HG03520 (cell line): ENCODE data around the gene ACAA2.

Source experiments
- ATAC-seq: cut with Tn5 transposase; IDR thresholded peaks from one replicate; pipeline ENCODE4 v1.9.1; 2021; ENCODE audit warnings: mild to moderate bottlenecking, moderate library complexity; ENCODE audit not compliant: unreplicated experiment

ACAA2 gene

DNA sequence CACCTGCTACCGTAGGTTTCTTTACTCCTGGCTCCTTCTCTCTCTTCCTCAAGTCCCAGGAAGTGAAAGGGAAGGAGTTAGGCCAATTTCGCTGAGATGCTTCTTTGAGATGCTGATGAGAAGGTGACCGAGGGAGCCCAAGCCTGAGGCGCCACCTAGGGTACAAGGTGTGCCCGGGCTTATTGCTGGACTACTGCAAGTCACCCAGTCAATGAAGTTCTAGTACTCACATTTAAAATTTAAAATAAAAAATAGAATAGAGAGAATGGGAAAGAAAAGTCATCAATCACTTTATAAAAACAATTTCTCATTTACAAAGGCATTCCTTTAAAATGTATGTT lies 45.3 kb downstream of the ACAA2 start:
- ATAC-seq, result no peak

DNA sequence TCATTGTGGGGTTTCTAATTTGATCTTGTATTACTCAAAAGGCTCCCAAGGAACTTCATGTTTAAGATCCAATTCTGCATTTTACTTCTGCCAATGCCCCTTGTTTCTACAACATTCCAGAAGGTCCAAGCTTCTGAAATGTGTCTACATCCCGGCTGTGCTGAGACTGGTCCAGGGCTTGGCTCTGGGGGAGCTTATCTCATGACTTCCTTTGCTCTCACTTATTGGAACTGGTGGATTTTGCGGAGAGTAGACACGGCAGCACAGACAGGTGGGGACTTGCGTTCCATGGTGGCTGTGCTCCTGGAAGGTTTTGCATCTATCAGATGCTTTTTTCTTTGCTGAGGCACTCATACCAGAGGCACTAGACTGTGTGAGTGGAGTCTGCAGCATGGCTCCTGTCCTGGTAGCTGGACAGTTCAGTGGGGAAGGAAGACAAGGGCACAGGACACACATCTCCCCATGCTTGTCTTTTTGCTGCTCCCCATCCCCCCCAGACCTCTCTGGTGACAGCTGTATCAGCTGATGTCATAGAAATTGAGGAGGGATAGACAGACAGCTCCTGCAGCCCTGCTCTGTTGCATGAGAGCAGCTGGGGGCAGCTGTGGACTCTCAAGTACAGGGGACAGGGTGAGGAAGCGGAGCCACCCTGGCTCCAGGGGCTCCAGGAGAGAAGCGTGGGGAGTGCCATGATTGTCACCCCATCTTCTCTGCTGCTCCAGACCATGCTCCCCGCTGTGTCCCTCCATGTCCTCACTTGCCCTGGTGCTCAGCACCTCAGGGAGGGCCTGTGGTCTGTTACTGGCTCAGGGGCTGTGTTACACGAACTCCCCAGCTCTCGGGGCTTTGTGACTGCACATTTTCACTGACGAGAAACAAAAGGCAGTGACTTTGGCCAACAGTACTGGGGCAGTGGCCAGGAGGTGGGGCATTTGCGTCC lies 46.0 kb downstream of the ACAA2 start:
- no peak for ATAC-seq

DNA sequence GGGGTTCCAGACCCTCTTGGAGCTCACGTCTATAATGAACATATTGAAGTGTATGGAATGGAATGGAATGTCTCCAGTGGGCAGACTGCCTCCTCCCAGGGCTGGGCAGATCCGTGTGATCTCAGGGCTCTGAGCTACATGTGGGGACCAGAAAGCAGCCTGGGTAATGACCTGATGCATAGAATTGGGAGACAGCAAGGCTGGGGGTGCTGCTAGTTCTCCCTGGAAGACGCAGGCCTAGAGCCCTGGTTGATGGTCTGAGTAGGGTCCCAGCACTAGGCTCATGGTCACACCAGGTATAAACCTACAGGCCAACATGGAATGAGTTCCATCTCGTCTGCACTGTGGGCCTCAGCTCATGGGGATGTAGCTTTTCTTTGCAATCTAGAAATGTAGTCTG lies 46.7 kb downstream of the ACAA2 start:
- ATAC-seq, result no peak

DNA sequence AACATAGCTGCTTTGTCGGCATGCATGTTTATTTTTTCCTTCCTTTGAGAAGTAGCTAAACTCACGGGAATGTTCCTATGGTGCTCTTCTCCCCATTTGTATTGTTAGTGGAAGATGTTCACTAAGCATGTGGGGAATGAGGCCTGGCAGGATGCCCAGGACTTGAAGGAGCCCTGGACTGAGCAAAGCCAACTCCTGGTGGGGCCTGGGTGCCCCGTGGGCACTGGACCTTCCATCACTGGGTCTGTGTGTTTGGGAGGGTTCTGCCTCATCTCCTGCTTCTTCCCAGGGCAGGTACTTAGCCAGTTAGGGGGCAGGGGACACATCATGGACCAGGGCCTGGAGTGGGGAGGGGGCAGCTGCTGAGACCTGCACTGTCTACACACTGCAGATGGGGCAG lies 49.3 kb downstream of the ACAA2 start:
- ATAC-seq, result no peak

DNA sequence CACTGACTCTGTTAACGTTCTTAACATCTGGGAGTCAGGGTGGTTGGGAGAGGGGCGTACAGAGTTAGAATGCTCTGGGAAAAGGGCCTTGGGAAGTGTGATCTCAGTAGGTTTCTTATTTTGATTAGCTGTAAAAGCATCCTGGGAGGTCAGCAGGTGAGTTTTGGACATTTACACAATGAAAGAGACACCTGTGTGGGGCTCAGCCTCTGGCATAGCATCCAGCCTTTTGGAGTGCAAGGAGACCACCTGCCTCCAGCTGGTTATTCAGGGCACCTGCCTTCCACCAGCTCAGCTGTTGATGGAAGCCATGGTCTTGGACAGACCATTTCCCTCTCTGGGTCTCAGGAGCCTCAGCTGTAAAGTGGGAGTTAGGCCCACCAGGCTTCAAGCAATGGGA lies 49.7 kb downstream of the ACAA2 start:
- no peak for ATAC-seq

DNA sequence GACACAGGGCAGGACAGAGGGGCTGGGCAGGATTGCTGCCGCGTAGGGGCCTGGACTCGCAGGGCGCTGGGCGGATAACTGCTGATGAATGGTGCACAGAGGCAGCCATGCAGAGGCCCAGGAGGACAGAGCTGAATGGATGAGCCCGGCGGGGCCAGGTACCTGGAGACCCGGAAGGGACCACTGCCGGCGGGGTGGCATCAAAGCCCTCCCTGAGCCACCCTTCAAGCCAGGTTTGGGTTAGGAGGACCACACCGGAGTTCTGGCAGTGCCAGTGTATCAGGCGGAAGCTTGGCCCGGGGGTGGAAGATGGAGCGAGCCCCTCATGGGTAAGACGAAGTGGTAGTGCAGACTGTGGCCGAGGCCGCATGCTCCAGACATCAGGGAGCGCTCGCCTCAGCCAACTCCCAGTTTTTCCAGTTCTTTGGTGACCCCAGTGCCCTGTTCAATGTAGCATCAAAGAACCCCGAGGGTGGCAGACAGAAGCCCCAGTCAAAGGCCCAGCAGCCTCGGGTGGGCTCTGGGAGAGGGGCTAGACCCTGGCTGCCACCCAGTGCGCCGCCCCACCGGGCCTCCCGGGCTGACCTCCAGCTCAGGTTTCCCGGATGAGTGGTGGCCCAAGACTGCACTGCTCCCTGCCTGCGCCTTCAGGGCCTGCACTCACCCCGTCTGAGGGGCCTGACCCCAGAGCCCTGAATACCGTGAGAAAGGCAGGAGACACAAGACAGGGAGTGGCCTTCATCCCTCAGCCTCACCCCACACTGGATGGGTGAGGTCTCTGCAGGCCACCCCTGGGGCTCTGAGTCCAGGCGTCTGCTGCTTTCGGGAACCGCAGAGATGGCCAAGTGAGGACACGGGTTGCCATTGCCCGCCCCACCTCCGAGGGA lies 50.9 kb downstream of the ACAA2 start:
- no peak for ATAC-seq

DNA sequence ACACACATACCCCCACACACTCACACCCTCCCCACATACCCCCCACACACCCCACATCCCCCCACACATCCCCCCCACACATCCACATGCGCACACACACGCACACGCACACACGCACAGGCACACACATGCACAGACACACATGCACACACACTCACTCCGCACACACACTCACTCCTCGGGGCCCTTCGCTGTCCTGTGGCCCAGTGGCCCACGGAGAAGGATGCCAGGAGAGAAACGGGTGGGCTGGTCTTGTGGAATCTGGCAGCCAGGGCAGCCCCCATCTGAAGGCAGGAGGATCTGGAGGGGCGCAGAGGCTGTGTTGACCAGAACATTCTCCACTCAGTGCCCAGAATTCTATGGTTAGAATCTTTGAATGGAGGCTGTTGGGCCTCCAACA lies 51.6 kb downstream of the ACAA2 start:
- no peak for ATAC-seq

DNA sequence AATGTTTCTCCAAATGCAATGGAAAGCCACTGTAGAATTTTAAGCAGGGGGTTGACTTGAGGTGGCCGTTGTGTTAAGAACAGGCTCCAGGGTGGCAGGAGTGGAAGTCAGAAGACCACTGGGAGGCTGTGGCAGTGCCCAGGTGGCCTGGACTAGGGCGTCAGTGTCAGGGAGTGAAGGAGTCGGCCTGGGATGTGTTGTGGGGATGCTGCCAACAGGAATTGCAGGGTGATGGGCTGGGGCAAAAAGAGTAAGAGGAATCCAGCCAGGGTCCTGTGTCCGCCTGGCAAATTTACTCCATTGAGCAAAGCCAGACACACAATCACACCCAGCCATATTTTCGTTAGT lies 55.1 kb downstream of the ACAA2 start:
- no peak for ATAC-seq

DNA sequence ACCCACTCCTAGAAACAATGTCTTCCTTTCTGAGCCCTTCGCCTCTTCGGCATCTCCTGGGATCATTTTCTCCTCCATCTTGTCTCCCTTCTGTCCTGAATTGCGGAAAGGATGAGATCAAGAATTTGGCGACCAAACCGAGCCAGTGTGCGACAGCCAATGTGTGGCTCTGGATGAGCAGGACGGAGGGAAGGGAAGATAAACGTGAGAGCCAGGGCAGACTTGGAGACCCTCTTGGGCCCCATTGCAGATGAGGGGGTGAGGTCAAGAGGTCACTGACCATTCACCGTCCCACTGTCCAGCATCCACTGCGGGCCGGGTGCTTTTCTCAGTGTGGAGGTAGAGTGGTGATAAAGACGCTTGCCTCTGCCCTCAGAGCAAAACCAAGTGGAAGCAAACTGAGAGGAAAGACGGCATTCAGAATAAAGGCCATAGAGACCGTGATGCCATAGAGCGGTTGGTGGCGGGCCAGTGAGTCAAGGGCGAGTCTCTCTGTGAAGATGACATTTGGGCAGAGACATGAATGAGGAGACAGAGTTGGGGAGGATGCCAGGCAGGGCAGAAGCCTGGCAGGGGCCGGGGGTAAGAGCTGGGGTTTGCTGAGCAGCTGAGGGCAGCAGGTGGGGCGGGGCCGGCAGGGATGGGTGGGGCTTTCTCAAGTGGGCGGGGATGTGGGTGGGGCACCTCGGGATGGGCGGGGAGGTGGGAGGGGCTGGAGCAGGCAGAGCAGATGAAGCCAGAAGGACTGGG lies 55.6 kb downstream of the ACAA2 start:
- no peak for ATAC-seq

DNA sequence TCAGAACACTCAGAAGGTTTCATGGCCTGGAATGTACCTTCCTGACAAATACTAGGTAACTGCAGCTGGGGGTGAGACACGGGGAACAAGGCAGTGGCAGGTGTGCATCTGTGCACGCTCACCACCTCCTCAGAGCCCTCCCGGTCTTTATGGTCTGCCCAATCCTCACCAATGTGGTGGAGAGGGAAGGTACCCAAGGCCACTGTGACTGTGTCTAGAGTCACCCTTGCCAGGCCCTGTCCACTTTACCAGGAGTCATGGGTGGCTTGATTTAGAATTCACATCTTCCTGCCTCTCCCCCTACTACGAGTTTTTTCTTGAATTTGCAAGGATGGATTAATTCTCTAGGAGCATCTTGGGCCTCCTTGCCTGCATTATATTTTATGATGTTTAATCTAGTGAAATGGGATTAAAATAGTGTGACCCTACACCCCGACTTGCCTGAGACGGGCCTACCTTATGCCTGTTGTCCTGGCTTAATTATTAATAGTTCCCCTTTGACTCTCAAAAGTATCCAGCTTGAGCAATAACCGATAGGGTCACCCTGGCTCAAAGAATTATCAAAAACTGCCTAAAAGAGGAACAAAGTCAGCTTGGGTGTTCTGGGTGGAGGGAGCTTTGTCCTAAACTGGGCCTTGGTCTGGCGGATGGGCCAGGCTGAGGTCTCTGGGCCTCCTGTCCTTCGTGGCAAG lies 56.5 kb downstream of the ACAA2 start:
- no peak for ATAC-seq

DNA sequence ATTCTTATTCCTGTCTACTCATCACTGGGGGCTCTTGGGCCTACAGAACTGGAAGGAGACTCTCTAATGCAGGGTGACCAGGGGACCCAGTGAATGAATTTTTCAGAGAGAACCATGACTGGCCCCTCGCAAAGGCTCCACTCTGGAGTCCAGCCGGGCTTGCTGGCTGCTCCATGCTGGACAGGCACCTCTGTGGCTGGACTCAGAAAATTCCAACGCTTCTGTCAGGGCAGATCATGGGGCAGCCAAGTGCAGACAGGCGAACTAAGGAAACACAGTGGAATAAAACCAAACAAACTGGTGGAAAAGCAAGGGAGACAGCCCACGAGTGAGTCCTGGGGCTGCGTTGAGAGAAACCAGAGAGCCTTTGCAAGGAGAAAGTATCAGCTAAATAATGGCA lies 57.2 kb downstream of the ACAA2 start:
- ATAC-seq, result no peak

DNA sequence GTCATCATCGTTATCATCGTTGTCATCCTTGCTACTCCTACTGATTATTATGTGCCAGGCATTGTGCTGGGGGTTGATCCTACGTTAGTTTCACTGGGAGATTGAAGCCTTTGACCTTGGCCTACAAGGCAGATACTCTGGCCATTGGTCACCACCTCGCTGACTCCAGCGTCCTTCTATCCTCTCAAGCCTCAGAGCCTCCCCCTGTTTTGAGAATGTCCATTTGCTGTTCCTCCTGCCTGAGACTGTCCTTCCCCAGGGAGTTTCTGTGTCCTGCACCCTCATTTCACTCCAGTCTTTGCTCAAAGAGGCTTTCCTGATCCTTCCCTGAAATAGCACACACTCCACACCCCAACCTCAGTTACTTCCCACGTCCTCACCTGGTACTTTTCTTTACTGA lies 57.8 kb downstream of the ACAA2 start:
- no peak for ATAC-seq

DNA sequence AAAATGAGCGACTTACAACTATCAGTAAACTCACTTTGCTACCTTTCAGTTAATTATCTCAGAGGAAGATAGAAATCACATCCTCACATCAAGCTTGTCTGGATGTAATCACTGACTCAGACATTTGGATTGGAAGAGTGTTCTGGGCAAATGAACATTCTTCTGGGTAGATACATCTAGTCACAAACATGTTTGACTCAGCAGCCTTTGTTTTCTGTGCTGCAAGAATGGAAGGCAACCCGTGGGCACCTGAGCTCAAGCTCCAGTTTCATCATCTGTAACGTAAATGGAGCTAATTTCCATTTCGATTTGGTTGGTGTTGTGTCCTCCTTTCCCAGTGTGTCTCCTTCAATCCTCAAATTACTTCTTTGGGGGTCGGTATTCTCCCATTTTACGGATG lies 58.5 kb downstream of the ACAA2 start:
- ATAC-seq, result no peak

DNA sequence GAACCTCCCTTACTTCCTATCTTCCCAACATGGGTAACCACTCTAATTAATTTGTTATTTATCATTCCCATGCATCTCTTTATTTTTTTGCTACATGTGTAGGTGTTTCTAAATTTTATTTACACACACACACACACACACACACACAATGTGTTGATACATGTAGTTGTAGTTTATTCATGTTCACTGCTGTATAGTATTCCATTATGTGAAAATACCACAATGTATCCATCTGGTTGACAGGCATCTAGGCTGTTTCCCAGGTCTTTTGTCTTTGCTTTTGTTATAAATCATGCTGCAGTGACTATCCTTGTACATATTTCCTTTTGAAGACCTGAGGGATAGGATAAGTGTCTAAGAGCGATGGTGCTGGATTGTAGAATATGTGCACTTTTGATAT lies 59.7 kb downstream of the ACAA2 start:
- no peak for ATAC-seq

DNA sequence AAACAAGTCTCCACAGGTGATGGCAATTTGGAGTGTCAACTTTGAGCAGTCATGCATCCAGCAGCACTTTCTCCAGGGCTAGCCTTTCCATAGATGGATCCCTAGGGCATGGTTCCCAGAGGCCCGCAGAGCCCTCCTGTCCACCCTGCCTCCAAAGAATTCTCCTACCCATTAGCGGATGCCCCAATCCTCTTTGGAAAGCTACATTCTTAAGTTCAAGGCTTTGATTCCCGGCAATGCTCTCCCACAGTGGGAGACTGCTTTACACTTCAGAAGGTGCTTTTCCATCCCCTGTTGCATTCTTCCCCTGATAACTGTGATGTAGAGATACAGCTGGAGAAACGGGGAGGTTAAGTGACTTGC lies 61.3 kb downstream of the ACAA2 start:
- ATAC-seq, result no peak

DNA sequence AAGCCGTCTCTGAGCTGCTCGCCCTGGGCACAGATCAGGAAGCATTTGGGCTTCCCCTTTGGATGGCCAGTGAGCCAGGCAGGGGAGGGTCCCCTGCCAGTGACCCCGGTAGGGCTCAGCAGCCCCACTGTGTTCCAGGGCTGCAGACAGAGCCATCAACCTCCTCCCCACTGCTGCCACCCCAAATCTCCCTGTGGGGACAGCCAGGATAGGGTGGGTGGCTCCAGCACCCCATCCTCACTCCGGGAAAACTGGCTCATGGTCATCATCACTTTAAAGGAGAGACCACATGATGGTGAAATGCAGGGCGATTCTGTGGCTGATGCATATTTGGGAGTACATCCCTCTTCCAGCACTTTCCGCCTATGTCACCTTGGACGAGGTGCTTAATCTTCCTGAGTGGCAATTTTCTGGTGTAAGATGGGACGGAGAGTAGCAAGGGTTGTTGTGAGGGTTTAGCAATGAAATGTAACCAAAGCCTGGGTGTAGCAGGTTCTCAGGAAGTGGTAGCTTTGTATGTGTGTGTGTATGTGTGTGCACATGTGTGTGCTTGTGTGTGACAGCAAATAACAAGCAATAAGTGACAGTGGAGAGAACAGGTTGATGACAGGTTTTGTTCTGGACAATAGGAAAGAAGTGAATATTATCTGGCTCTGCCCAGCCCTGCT lies 61.8 kb downstream of the ACAA2 start:
- no peak for ATAC-seq

DNA sequence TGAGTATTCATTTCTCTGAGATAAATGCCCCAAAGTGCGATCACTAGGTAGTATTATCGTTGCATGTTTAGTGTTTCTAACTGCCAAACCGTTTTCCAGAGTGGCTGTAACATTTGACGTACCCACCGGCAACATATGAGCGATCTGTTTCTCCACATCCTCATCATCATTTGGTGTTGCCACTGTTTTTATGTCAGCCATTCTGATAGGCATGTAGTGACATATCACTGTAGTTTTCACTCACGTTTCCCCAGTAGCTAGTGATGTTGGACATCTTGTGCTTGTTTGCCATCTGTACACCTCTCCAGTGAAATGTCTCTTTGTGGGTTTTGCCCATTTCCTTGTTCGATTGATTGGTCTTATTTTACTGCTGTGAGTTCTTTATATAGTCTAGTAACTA lies 63.8 kb downstream of the ACAA2 start:
- no peak for ATAC-seq

DNA sequence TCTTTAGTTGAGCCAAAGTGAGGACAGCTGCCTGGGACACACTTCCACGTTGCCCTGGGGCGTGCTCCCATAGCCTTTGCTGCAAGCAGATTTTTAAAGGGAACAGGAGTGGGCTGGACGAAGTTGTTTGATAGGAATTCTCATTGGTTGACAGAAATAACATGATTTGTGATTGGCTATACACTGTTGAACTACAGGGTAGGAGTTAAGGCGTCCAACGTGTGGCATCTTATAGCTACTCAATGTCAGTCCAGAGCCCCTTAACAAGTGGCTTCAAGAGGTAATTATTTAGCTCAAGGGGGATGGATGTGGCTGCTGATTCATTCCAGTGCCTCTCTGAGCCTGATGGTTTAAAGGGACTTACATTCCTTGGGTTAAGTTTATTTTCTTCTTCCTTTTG lies 65.5 kb downstream of the ACAA2 start:
- ATAC-seq, result no peak

DNA sequence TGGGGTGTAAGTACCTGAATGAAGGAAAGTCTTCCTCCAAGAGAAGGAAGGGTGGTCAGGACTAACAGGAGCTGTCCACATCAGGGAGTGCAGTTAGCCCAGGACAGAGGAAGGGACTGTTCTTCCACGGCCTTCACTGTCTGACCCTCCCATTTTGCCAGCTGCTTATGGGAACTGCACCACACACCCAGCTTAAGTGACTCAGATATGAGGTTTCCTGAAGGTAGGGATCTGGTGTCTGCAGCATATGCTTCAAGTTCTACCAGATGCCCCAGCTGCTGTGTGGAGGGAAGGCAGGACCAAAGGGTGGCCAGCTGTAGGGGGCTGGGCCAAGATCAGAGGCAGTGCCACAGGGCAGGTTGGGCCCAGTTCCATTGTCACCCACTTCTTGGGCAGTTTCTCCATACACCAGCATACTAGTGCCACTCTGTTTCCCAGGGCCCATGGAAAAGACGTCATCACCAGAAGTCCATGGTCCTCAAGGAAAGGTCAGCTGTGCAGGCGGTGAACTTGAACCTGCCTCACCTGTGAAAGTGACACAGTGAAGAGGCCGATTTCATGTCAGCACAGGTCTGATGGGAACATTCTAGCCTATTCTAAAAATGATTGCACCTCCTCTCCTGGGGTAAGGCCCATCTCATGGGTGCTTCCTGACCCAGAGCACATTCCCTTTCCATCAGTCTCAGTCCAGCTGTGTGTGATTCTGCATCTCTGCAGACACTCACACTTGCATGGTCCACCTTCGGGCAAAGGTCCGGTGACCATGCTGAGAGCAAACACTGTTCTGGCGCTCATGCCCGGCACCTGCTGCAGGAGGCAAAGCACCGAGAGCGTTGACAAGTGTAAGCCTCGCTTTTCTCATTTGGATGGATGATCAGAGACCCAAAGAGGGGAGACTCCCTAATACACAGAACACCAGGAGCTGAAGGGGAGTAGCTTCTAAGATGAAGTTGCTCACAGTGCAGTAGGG lies 68.0 kb downstream of the ACAA2 start:
- no peak for ATAC-seq
